ENCODE measurements around the gene PITPNC1.

GRCh38 chr17:67401106-67401505 is 24.0 kb downstream of the PITPNC1 start:
- TF ChIP-seq CTCF (conservative IDR thresholded peaks at IDR 0.05; ENCODE audit: low read depth, low read length) (no peak), EZH2 (IDR thresholded peaks at IDR 0.05; ENCODE audit: borderline replicate concordance, low read depth, low read length, poor library complexity, severe bottlenecking) (no peak)

Measured in A673 (cell line).